ENCODE data around the gene LAMTOR2. TPM values are rescaled to one million over a fixed set of nuclear protein-coding genes. Genes with fewer than 3 reads are reported as not detected.
"Not testable (repeated sequence)": the region's sequence is repeated elsewhere in the genome, so short reads cannot be mapped to it uniquely, and the experiment has no call there.

The LAMTOR2 gene
- polyA plus RNA-seq, 1 donor (not counting 4 experiments of a cell fraction or from before 2014, with no cell fraction given) = 67.5 TPM

DNA sequence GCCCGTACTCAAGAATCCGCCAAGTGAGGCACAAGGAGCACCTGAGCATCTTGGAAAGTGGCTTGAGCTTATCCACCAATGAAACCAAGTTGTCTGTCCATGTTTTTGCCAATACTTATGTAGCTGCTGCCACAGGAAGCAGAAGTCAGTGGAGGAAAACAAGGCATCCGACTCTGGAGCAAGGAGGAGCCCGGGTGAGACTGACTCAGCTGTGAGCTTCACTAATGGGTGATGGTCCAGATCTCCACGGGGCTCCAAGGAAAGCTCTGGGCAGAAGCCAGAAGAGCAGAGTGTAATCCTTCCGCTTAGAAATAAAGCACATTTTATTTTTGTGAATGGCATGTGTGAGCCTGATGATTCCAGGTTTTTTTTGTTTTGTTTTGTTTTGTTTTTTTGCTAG is 21.6 kb upstream of the LAMTOR2 start:
- no peaks in the 10 kb centered on the region for H3K27me3 ChIP-seq (ENCODE audit: control insufficient read depth, extremely low read depth, insufficient read depth, low read length)
- peaks cover 0 to 8% of the 10 kb centered on the region in 2 experiments for H3K36me3 ChIP-seq (ENCODE audit: control insufficient read depth in 2 of 2, extremely low read depth in 1 of 2, insufficient read depth in 2 of 2, low read length in 2 of 2)
- H3K9me3 ChIP-seq (ENCODE audit: control insufficient read depth, low read depth, low read length) = no peaks in the 10 kb centered on the region
- no peak for DNase-seq (ENCODE audit: low read depth, low spot score)
- TF ChIP-seq EZH2 (IDR thresholded peaks at IDR 0.05; ENCODE audit: low read length) = no peak
- TF ChIP-seq, protein P1, sequence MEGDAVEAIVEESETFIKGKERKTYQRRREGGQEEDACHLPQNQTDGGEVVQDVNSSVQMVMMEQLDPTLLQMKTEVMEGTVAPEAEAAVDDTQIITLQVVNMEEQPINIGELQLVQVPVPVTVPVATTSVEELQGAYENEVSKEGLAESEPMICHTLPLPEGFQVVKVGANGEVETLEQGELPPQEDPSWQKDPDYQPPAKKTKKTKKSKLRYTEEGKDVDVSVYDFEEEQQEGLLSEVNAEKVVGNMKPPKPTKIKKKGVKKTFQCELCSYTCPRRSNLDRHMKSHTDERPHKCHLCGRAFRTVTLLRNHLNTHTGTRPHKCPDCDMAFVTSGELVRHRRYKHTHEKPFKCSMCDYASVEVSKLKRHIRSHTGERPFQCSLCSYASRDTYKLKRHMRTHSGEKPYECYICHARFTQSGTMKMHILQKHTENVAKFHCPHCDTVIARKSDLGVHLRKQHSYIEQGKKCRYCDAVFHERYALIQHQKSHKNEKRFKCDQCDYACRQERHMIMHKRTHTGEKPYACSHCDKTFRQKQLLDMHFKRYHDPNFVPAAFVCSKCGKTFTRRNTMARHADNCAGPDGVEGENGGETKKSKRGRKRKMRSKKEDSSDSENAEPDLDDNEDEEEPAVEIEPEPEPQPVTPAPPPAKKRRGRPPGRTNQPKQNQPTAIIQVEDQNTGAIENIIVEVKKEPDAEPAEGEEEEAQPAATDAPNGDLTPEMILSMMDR (optimal IDR thresholded peaks at IDR 0.05 in 1 of 3, IDR thresholded peaks at IDR 0.05 in 1 of 3, conservative IDR thresholded peaks at IDR 0.05 in 1 of 3; ENCODE audit: extremely low read depth in 1 of 3, insufficient read depth in 2 of 3, low read length in 3 of 3) = no peak
- no peak for FAIRE-seq
- no peak overlapping the region for H3K4me3 ChIP-seq (ENCODE audit: control insufficient read depth in 2 of 3, extremely low read depth in 1 of 3, insufficient read depth in 2 of 3, low read depth in 1 of 3, low read length in 3 of 3)
- no peaks in the 10 kb centered on the region for H4K20me1 ChIP-seq (ENCODE audit: control insufficient read depth, extremely low read depth, insufficient read depth, low read length)
- no peak overlapping the region for H3K9ac ChIP-seq (ENCODE audit: control insufficient read depth, extremely low read depth, insufficient read depth, low read length)
- no peak overlapping the region for H3K27ac ChIP-seq (ENCODE audit: control insufficient read depth, insufficient read depth, low read length)
- no peaks in the 10 kb centered on the region for H3K79me2 ChIP-seq (ENCODE audit: control insufficient read depth, insufficient read depth, low read length)
- H3K4me2 ChIP-seq (ENCODE audit: control insufficient read depth, extremely low read depth, insufficient read depth, low read depth, low read length) = no peak overlapping the region
- no peaks in the 10 kb centered on the region for H3K4me1 ChIP-seq (ENCODE audit: control insufficient read depth, extremely low read depth, insufficient read depth, low read length)
- H2AFZ ChIP-seq (ENCODE audit: control insufficient read depth, low read length) = no peak overlapping the region
- H3K9me1 ChIP-seq (ENCODE audit: control insufficient read depth, extremely low read depth, insufficient read depth, low read length) = no peaks in the 10 kb centered on the region
- dilution Hi-C loops (cut with MboI; ENCODE audit: extremely low pct_ligation_motif_present, low sequenced_read_pairs) = no loop called here

DNA sequence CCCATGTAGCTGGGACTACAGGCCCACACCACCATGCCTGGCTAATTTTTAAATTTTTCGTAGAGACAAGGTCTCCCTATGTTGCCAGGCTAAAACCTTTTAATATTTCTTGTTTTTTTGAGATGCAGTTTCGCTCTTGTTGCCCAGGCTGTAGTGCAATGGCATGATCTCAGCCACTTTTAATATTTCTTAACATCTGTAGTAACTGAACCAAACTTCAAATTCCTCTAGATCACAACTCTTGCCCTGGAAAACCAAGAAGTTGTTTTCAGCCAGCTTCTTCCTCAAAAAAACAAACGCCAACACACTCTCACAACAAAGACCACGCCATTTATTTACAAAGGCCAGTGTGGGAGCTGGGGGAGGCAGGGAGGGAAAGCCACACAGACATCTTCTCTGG is 19.6 kb upstream of the LAMTOR2 start:
- H3K9me3 ChIP-seq (ENCODE audit: control insufficient read depth, low read depth, low read length); H3K27me3 ChIP-seq (ENCODE audit: control insufficient read depth, extremely low read depth, insufficient read depth, low read length); FAIRE-seq; DNase-seq (ENCODE audit: low read depth, low spot score); dilution Hi-C loops (cut with MboI; ENCODE audit: extremely low pct_ligation_motif_present, low sequenced_read_pairs); H3K9me1 ChIP-seq (ENCODE audit: control insufficient read depth, extremely low read depth, insufficient read depth, low read length); H3K36me3 ChIP-seq (ENCODE audit: control insufficient read depth in 2 of 2, extremely low read depth in 1 of 2, insufficient read depth in 2 of 2, low read length in 2 of 2); H3K9ac ChIP-seq (ENCODE audit: control insufficient read depth, extremely low read depth, insufficient read depth, low read length); H3K4me3 ChIP-seq (ENCODE audit: control insufficient read depth in 2 of 3, extremely low read depth in 1 of 3, insufficient read depth in 2 of 3, low read depth in 1 of 3, low read length in 3 of 3); H3K4me1 ChIP-seq (ENCODE audit: control insufficient read depth, extremely low read depth, insufficient read depth, low read length); H3K4me2 ChIP-seq (ENCODE audit: control insufficient read depth, extremely low read depth, insufficient read depth, low read depth, low read length); H3K27ac ChIP-seq (ENCODE audit: control insufficient read depth, insufficient read depth, low read length); H2AFZ ChIP-seq (ENCODE audit: control insufficient read depth, low read length); H3K79me2 ChIP-seq (ENCODE audit: control insufficient read depth, insufficient read depth, low read length); H4K20me1 ChIP-seq (ENCODE audit: control insufficient read depth, extremely low read depth, insufficient read depth, low read length): not testable (repeated sequence)

DNA sequence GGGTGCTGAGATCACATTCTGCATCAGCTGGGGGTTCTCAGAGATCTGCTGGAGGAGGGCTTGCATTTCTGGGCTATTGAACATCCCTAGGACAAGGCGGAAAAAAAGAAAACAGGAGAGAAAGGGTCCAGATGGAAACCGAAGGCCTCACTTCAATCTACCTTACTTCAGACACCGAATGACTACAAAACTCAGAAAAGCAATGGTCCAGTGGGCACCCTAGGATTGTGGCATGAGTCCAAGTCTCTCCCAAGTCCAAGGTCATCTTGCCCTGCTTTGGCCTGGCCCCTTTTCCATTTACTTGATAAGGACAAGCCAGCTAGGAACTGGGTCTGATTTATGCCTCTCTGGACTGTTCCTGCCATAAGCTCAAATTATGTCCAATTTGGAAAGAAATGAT is 11.8 kb upstream of the LAMTOR2 start:
- Histone ChIP-seq H3K27ac (ENCODE audit: control insufficient read depth, insufficient read depth, low read length) (no peak overlapping the region), H3K4me2 (ENCODE audit: control insufficient read depth, extremely low read depth, insufficient read depth, low read depth, low read length) (no peak overlapping the region), H2AFZ (ENCODE audit: control insufficient read depth, low read length) (no peak overlapping the region), H3K36me3 (ENCODE audit: control insufficient read depth in 2 of 2, extremely low read depth in 1 of 2, insufficient read depth in 2 of 2, low read length in 2 of 2) (peaks cover 13 to 26% of the 10 kb centered on the region in 2 experiments), H3K4me1 (ENCODE audit: control insufficient read depth, extremely low read depth, insufficient read depth, low read length) (no peaks in the 10 kb centered on the region), H3K79me2 (ENCODE audit: control insufficient read depth, insufficient read depth, low read length) (no peaks in the 10 kb centered on the region), H4K20me1 (ENCODE audit: control insufficient read depth, extremely low read depth, insufficient read depth, low read length) (no peaks in the 10 kb centered on the region), H3K4me3 (ENCODE audit: control insufficient read depth in 2 of 3, extremely low read depth in 1 of 3, insufficient read depth in 2 of 3, low read depth in 1 of 3, low read length in 3 of 3) (no peak overlapping the region), H3K9ac (ENCODE audit: control insufficient read depth, extremely low read depth, insufficient read depth, low read length) (no peak overlapping the region), H3K27me3 (ENCODE audit: control insufficient read depth, extremely low read depth, insufficient read depth, low read length) (no peaks in the 10 kb centered on the region), H3K9me1 (ENCODE audit: control insufficient read depth, extremely low read depth, insufficient read depth, low read length) (no peaks in the 10 kb centered on the region), H3K9me3 (ENCODE audit: control insufficient read depth, low read depth, low read length) (no peaks in the 10 kb centered on the region)
- dilution Hi-C loops (cut with MboI; ENCODE audit: extremely low pct_ligation_motif_present, low sequenced_read_pairs) = no loop called here
- no peak for DNase-seq (ENCODE audit: low read depth, low spot score)
- FAIRE-seq = no peak
- TF ChIP-seq, protein P1 (optimal IDR thresholded peaks at IDR 0.05 in 1 of 3, IDR thresholded peaks at IDR 0.05 in 1 of 3, conservative IDR thresholded peaks at IDR 0.05 in 1 of 3; ENCODE audit: extremely low read depth in 1 of 3, insufficient read depth in 2 of 3, low read length in 3 of 3) = no peak
- no peak for TF ChIP-seq EZH2 (IDR thresholded peaks at IDR 0.05; ENCODE audit: low read length)

Data from keratinocyte (primary cell).